Smooth muscle cell (in vitro differentiated cells): Measurements from ENCODE around the gene MAGI3. TPM values are rescaled to one million over a fixed set of nuclear protein-coding genes. Genes with fewer than 3 reads are reported as not detected.

Experiments used
- DNase-seq: peaks from one replicate; lab custom pipeline; 2025; ENCODE audit not compliant: unreplicated experiment; lab: John Stamatoyannopoulos, UW
- H2AFZ ChIP-seq: fragments of 200-600 bp; sonication (generic); 2 replicates; pipeline ENCODE4 v1.6.0; 2016; ENCODE audit warnings: antibody characterized with exemption, low read depth, mild to moderate bottlenecking
- H3F3A ChIP-seq: fragments of 200-600 bp; sonication (generic); 2 replicates; pipeline ENCODE4 v1.6.0; 2017; ENCODE audit warnings: antibody characterized with exemption, low read depth
- H3K27ac ChIP-seq: fragments of 200-600 bp; sonication (generic); 2 replicates; pipeline ENCODE4 v1.5.1; 2016; ENCODE audit warnings: low read depth, mild to moderate bottlenecking
- H3K27me3 ChIP-seq: fragments of 200-600 bp; sonication (generic); 2 replicates; pipeline ENCODE4 v1.6.1; 2016; ENCODE audit warnings: low read depth, mild to moderate bottlenecking
- H3K36me3 ChIP-seq: fragments of 200-600 bp; sonication (generic); 2 replicates; pipeline ENCODE4 v1.5.1; 2016; ENCODE audit warnings: low read depth
- H3K4me1 ChIP-seq: fragments of 200-600 bp; sonication (generic); 2 replicates; pipeline ENCODE4 v1.5.1; 2016; ENCODE audit warnings: low read depth
- H3K4me2 ChIP-seq: fragments of 200-600 bp; sonication (generic); 2 replicates; pipeline ENCODE4 v1.6.0; 2016; ENCODE audit warnings: mild to moderate bottlenecking
- H3K4me3 ChIP-seq: fragments of 200-600 bp; sonication (generic); 2 replicates; pipeline ENCODE4 v1.5.1; 2016; ENCODE audit warnings: mild to moderate bottlenecking
- H3K79me2 ChIP-seq: fragments of 200-600 bp; sonication (generic); 2 replicates; pipeline ENCODE4 v1.6.0; 2016; ENCODE audit warnings: low read depth, mild to moderate bottlenecking
- H3K9ac ChIP-seq: fragments of 200-600 bp; sonication (generic); 2 replicates; pipeline ENCODE4 v1.6.0; 2016; ENCODE audit warnings: low read depth
- H3K9me3 ChIP-seq: fragments of 200-600 bp; sonication (generic); replicated peaks from 2 replicates; pipeline ENCODE4 v1.5.1; 2016; ENCODE audit warnings: low read depth
- H4K20me1 ChIP-seq: fragments of 200-600 bp; sonication (generic); 2 replicates; pipeline ENCODE4 v1.6.0; 2016; ENCODE audit warnings: low read depth
- CTCF ChIP-seq: fragments of 200-600 bp; sonication (generic); IDR thresholded peaks from 2 replicates; pipeline ENCODE4 v1.5.1; 2017; ENCODE audit warnings: borderline replicate concordance, mild to moderate bottlenecking, antibody characterized with exemption; ENCODE audit not compliant: insufficient read depth, poor library complexity, severe bottlenecking
- WGBS: methylation state at CpG from one replicate; pipeline ENCODE4 v1.1.7; 2016; ENCODE audit warnings: low lambda C conversion rate; 5-methylcytosine and 5-hydroxymethylcytosine counted together
- polyA plus RNA-seq: library from polyadenylated mRNA; unstranded; fragments of >200 nt; fragmentation: Nextera tagmentation; extraction: Ambion mirVana; gene quantifications from 2 replicates; pipeline ENCODE4 v1.2.1, GENCODE V29; 2016
- small RNA-seq: library from RNA; depleted of rRNA; stranded (forward); fragments of <200 nt; gene quantifications from one replicate; pipeline ENCODE3, GENCODE V24; 2014
- total RNA-seq: library from RNA; depleted of rRNA; stranded (reverse); fragments of >200 nt; gene quantifications from 2 replicates; pipeline ENCODE4 v1.2.3, GENCODE V29; 2014

Gene MAGI3
- total and polyA plus RNA-seq, 2 experiments from 2014 or later: 10.9 to 19.1 TPM

GRCh38 chr1:113732802-113733201 lies 342.5 kb downstream of the MAGI3 start:
- no peaks in the 10 kb centered on the region for H3K79me2 ChIP-seq
- H3K4me2 ChIP-seq: no peak overlapping the region
- H3K4me1 ChIP-seq: no peaks in the 10 kb centered on the region
- DNase-seq: no peak
- no peaks in the 10 kb centered on the region for H3K9me3 ChIP-seq
- no peaks in the 10 kb centered on the region for H4K20me1 ChIP-seq
- 89% methylated on average over 5 of the region's 5 CpGs for WGBS
- no peaks in the 10 kb centered on the region for H3K27me3 ChIP-seq
- TF ChIP-seq CTCF: no peak
- no peak overlapping the region for H2AFZ ChIP-seq
- H3K36me3 ChIP-seq: peaks cover 18% of the 10 kb centered on the region
- no peaks in the 10 kb centered on the region for H3F3A ChIP-seq
- no peak overlapping the region for H3K27ac ChIP-seq
- no peak overlapping the region for H3K9ac ChIP-seq
- no peak overlapping the region for H3K4me3 ChIP-seq

GRCh38 chr1:113734357-113735055 lies 344.2 kb downstream of the MAGI3 start:
- Histone ChIP-seq H3K4me3 (no peak overlapping the region), H3K9me3 (no peaks in the 10 kb centered on the region), H3F3A (no peaks in the 10 kb centered on the region), H3K4me2 (no peak overlapping the region), H4K20me1 (no peaks in the 10 kb centered on the region), H2AFZ (no peak overlapping the region), H3K27ac (no peak overlapping the region), H3K27me3 (no peaks in the 10 kb centered on the region), H3K9ac (no peak overlapping the region), H3K4me1 (no peaks in the 10 kb centered on the region), H3K79me2 (no peaks in the 10 kb centered on the region), H3K36me3 (peaks cover 12% of the 10 kb centered on the region)
- no peak for TF ChIP-seq CTCF
- 98% methylated on average over 2 of the region's 2 CpGs for WGBS
- DNase-seq: no peak

Small RNAs within 50 kb of the gene (small RNA-seq; reads per million reads assigned to genes)
- not detected for gene MTND5P20
